Measurements from ENCODE around the gene WDFY3.
"Not testable (repeated sequence)": the region's sequence is repeated elsewhere in the genome, so short reads cannot be mapped to it uniquely, and the experiment has no call there.

The WDFY3 gene

GRCh38 chr4:84837751-84838150, 128.7 kb downstream of the WDFY3 start:
- TF ChIP-seq CTCF (IDR thresholded peaks at IDR 0.05; ENCODE audit: control extremely low read depth, extremely low read depth, low read depth, missing control alignments) = no peak
- ChIA-PET CTCF (interaction anchor here (1.6 kb wide), 1 partner anchor 10 kb away, joined by 4 read pairs; no protein-coding TSS in a partner anchor), POLR2A (no interaction called here)
- DNase-seq (ENCODE audit: extremely low spot score) = no peak

GRCh38 chr4:84829633-84830032, 136.9 kb downstream of the WDFY3 start:
- DNase-seq (ENCODE audit: extremely low spot score); POLR2A ChIA-PET: not testable (repeated sequence)
- CTCF ChIA-PET = interaction anchor here (1.5 kb wide), 1 partner anchor 80 kb away, joined by 3 read pairs; no protein-coding TSS in a partner anchor

- ChIA-PET CTCF (no interaction called here), POLR2A (no interaction called here)
- TF ChIP-seq CTCF (IDR thresholded peaks at IDR 0.05; ENCODE audit: control extremely low read depth, extremely low read depth, low read depth, missing control alignments) = no peak
- DNase-seq (ENCODE audit: extremely low spot score) = no peak
These were observed 139.8 kb downstream of the WDFY3 start for GRCh38 chr4:84826681-84827080.

DNA sequence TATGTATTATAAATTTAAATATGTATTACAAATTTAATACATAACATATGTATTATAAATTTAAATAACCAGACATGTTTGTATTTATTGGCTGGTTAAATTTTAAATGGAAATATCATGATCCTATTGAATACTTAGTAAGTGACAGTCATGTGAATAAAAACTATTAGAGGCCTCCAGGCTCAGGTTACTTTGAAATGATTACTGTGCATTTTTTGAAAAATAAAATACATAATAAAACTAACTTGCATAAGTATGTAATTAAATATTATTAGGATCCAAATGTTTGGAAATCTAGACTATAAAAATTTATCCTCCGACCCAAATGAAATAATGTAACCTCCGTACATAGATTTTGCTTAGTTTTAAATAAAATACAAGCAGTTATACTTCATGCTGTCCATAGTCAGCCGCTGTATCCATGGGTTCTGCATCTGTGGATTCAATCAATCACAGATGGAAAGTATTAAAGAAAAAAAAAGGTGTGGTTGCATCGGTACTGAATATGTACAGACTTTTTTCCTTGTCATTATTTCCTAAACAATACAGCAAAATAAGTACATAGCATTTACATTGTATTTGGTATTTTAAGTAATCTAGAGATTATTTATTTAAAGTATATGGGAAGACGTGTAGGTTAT, 140.7 kb downstream of the WDFY3 start:
- no peak for TF ChIP-seq CTCF (IDR thresholded peaks at IDR 0.05; ENCODE audit: control extremely low read depth, extremely low read depth, low read depth, missing control alignments)
- no peak for DNase-seq (ENCODE audit: extremely low spot score)
- ChIA-PET CTCF (no interaction called here), POLR2A (no interaction called here)

- DNase-seq (ENCODE audit: extremely low spot score) = no peak
- CTCF ChIA-PET = interaction anchor here (1.4 to 2.2 kb wide), 2 partner anchors 15 to 20 kb away, joined by 3 to 7 read pairs; no protein-coding TSS in a partner anchor
- no peak for TF ChIP-seq CTCF (IDR thresholded peaks at IDR 0.05; ENCODE audit: control extremely low read depth, extremely low read depth, low read depth, missing control alignments)
- POLR2A ChIA-PET = no interaction called here
These were observed 145.4 kb downstream of the WDFY3 start for GRCh38 chr4:84821064-84821463.

DNA sequence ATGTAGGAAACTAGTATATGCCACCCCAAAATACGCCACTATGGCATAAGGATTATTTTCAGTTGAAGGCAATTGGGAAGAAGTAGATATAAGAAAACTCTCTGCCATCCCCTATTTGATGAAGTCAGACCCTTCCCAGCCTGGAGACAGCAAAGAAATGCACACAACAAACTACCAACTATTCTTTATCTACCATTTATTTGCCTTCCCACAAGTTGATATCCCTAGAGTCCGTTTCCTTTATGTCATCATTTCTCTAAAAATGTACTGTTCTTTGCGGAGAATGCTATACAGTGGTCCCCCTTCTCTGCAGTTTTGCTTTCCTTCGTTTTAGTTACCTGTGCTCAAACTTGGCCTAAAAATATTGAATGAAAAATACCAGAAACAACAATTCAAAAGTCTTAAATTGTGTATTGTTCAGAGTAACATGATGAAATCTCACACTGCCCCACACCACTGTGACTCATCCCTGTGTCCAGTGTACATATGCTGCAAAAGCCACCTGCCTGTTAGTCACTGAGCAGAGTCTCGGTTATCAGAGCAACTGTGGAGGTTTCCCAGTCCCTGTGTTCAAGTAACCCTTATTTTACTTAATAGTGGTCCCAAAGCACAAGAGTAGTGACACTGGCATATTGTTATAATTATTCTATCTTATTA, 152.3 kb downstream of the WDFY3 start:
- ChIA-PET CTCF (no interaction called here), POLR2A (no interaction called here)
- no peak for DNase-seq (ENCODE audit: extremely low spot score)
- no peak for TF ChIP-seq CTCF (IDR thresholded peaks at IDR 0.05; ENCODE audit: control extremely low read depth, extremely low read depth, low read depth, missing control alignments)

DNA sequence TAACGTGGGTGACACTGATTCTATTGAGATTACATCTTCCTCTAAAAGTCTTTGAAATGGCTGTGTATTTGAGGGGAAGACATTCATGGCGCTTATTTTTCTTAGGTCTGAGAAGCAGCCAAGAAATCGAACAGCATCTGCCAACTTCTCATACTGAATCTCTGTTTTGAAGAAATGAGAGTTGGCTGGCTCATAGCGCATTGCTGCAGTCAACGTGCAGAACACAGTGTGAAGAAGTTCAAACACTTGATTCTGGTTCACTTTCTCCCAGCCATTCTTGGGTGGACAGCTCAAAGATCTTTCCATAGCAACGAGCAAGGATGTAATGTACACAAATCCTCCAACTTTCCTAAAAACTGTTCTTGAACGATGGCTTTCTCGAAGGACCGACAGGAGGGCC, 156.5 kb downstream of the WDFY3 start:
- DNase-seq (ENCODE audit: extremely low spot score) = no peak
- POLR2A ChIA-PET = no interaction called here
- TF ChIP-seq CTCF (IDR thresholded peaks at IDR 0.05; ENCODE audit: control extremely low read depth, extremely low read depth, low read depth, missing control alignments) = no peak
- CTCF ChIA-PET = interaction anchor here (1.3 kb wide), 1 partner anchor 9 kb away, joined by 4 read pairs; no protein-coding TSS in a partner anchor
